K562 (cell line): ENCODE data around the gene SPINK8. TPM values are rescaled to one million over a fixed set of nuclear protein-coding genes. Genes with fewer than 3 reads are reported as not detected.

Source experiments
- BCLAF1 ChIP-seq, 2 experiments: fragments of 450-650 bp in 1 of 2; IDR thresholded peaks; 2 replicates each; pipeline ENCODE4 v1.6.1; 2011 to 2017; ENCODE audit warnings: low read depth in 2 of 2, antibody characterized with exemption in 1 of 2, borderline replicate concordance in 1 of 2, low read length in 1 of 2, mild to moderate bottlenecking in 1 of 2, mixed read lengths in 1 of 2; ENCODE audit not compliant: control insufficient read depth in 1 of 2
- HCFC1 ChIP-seq: IDR thresholded peaks from 2 replicates; pipeline ENCODE4 v1.6.1; 2012; ENCODE audit warnings: low read depth, low read length, improper control_type of control experiment
- MGA ChIP-seq: fragments of 450-650 bp; IDR thresholded peaks from 2 replicates; pipeline ENCODE4 v1.6.1; 2016; ENCODE audit warnings: mild to moderate bottlenecking, moderate library complexity
- TFAM ChIP-seq: fragments of 250-450 bp; sonication (Bioruptor Pico); conservative IDR thresholded peaks from 2 replicates; pipeline ENCODE4 v1.5.0; 2021; ENCODE audit warnings: mild to moderate bottlenecking, moderate library complexity
- ZNF354B ChIP-seq: fragments of 250-450 bp; sonication (Bioruptor Pico); IDR thresholded peaks from 2 replicates; pipeline ENCODE4 v1.4.0; 2020
- ZNF592 ChIP-seq: fragments of 450-650 bp; IDR thresholded peaks from 2 replicates; pipeline ENCODE4 v1.6.1; 2017; ENCODE audit warnings: antibody characterized with exemption, mild to moderate bottlenecking
- polyA plus RNA-seq, 8 experiments: library from polyadenylated mRNA; depleted of rRNA in 4 of 8; stranded (reverse) in 5 of 8; unstranded in 3 of 8; fragments of >200 nt; fragmentation: Nextera tagmentation in 2 of 8; fragmentation: Illumina TruSeq in 1 of 8; extraction: Ambion mirVana in 2 of 8; extraction: Trizol in 1 of 8; gene quantifications; 2 replicates each; pipeline versions ENCODE4 v1.2.1 to v1.2.3, GENCODE V29; 2011 to 2014; ENCODE audit warnings: inconsistent platforms in 1 of 8, missing spikeins in 1 of 8
- total RNA-seq, 7 experiments: library from RNA; depleted of rRNA in 6 of 7; stranded (reverse); fragments of >200 nt in 6 of 7; fragmentation: Illumina TruSeq in 2 of 7; extraction: Trizol in 2 of 7; gene quantifications; 2 replicates each; pipeline versions ENCODE4 v1.2.1 to v1.2.3, GENCODE V29; 2011 to 2021; ENCODE audit warnings: low replicate concordance in 1 of 7

The SPINK8 gene
- total and polyA plus RNA-seq, 9 of the 15 experiments (the other 6 are each of a cell fraction or from before 2014, with no cell fraction given): not detected

DNA sequence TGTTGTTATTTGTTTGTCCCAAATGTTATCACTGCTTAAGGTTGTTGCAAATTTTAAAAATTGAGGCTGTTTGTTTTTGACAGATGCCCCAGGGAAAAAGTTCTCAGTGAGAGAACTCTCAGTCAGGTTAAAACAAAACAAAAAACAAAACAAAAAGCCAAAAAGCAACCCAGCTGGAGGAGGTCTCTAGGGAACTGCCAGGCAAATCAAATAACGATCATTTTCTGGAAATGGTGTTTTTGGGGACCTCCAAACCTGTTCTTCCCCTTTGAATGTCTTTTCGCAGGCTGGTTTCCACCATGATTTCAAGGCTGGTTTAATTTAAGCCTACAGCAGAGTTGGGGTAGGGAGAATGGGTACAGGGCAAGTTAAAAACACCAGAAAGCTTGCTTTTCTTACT, 27.2 kb downstream of the SPINK8 start (continued):
- no peak for TF ChIP-seq HCFC1
- no peak for TF ChIP-seq ZNF592
- TF ChIP-seq TFAM (CRISPR knock-in tag): no peak
- TF ChIP-seq ZNF354B: no peak
- no peak for TF ChIP-seq MGA
- TF ChIP-seq BCLAF1 (IDR thresholded peaks at IDR 0.05; ENCODE audit: borderline replicate concordance in 1 of 2, control insufficient read depth in 1 of 2, low read depth in 2 of 2, low read length in 1 of 2): no peak
